ENCODE data around the gene TRIM65.
"Not testable (repeated sequence)": the region's sequence is repeated elsewhere in the genome, so short reads cannot be mapped to it uniquely, and the experiment has no call there.

The TRIM65 gene

DNA sequence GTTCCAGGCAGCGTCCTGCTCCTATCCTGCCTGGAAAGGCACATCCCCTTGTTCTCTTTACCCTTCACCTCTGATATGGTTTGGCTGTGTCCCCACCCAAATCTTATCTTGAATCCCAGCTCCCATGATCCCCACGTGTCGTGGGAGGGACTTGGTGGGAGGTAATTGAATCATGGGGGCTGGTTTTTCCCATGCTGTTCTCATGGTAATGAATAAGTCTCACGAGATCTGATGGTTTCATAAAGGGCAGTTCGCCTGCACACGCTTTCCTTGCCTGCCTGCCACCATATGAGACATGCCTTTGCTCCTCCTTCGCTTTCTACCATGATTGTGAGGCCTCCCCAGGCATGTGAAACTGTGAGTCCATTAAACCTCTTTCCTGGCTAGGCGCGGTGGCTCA is 10.9 kb downstream of the TRIM65 start:
- not testable (repeated sequence) for H3K27ac ChIP-seq (ENCODE audit: low read length, poor library complexity, severe bottlenecking); H2BK5ac ChIP-seq (ENCODE audit: low read depth, low read length, poor library complexity, severe bottlenecking); H3K4me3 ChIP-seq (ENCODE audit: insufficient read depth in 1 of 2, low read depth in 1 of 2, low read length in 2 of 2); H3K23ac ChIP-seq (ENCODE audit: low read length in 2 of 2); H2AK5ac ChIP-seq (ENCODE audit: low read length, severe bottlenecking); H3K4ac ChIP-seq (ENCODE audit: low read depth in 1 of 2, low read length in 2 of 2); H3K18ac ChIP-seq (ENCODE audit: low read depth in 1 of 2, low read length in 2 of 2); H2BK12ac ChIP-seq (ENCODE audit: low read length in 2 of 2); H2BK120ac ChIP-seq (ENCODE audit: low read depth, low read length); DNase-seq; H2BK15ac ChIP-seq (ENCODE audit: low read depth, poor library complexity, severe bottlenecking); H3K27me3 ChIP-seq (ENCODE audit: control insufficient read depth in 1 of 2, insufficient read depth in 1 of 2, low read length in 2 of 2); H3K4me2 ChIP-seq (ENCODE audit: low read length, poor library complexity, severe bottlenecking); H2AFZ ChIP-seq (ENCODE audit: low read depth, low read length); H3K79me1 ChIP-seq (replicated peaks; ENCODE audit: low read length, poor library complexity, severe bottlenecking); H3K9ac ChIP-seq (ENCODE audit: low read length); H3K14ac ChIP-seq (ENCODE audit: low read length in 2 of 2); H4K8ac ChIP-seq (ENCODE audit: low read length); H3K4me1 ChIP-seq (ENCODE audit: control insufficient read depth, insufficient read depth, low read depth, low read length); H4K91ac ChIP-seq (ENCODE audit: low read length); H3K9me3 ChIP-seq (ENCODE audit: control insufficient read depth, low read length)
- 87% methylated on average over 9 of the region's 9 CpGs for WGBS
- H3K36me3 ChIP-seq (ENCODE audit: control insufficient read depth in 1 of 2, insufficient read depth in 2 of 2, low read depth in 1 of 2, low read length in 2 of 2): peaks cover 16 to 17% of the 10 kb centered on the region in 2 experiments

DNA sequence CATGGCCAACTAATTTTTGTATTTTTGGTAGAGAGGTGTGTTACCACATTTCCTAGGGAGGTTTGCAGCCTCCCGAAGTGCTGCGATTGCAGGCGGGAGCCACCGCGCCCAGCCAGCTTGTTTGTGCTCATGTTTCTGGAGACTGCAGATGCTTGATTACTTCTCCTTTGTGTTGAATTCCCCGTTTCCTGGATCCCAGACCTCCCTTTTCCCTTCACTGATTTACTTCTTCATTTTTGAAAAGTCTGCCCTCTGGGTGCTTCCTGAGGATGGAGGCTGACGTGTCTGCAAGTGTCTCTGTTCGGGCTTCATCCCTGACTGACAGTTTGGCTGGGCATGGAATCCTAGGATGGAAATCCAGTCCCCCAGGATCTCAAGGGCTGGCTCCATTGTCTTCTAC is 11.3 kb downstream of the TRIM65 start:
- no peak overlapping the region for H3K27ac ChIP-seq (ENCODE audit: low read length, poor library complexity, severe bottlenecking)
- no peaks in the 10 kb centered on the region for H3K79me1 ChIP-seq (replicated peaks; ENCODE audit: low read length, poor library complexity, severe bottlenecking)
- no peaks in the 10 kb centered on the region for H3K4me1 ChIP-seq (ENCODE audit: control insufficient read depth, insufficient read depth, low read depth, low read length)
- H3K18ac ChIP-seq (ENCODE audit: low read depth in 1 of 2, low read length in 2 of 2): no peak overlapping the region
- no peak overlapping the region for H3K4me3 ChIP-seq (ENCODE audit: insufficient read depth in 1 of 2, low read depth in 1 of 2, low read length in 2 of 2)
- no peak overlapping the region for H2BK12ac ChIP-seq (ENCODE audit: low read length in 2 of 2)
- WGBS: 87% methylated on average over 8 of the region's 8 CpGs
- H3K27me3 ChIP-seq (ENCODE audit: control insufficient read depth in 1 of 2, insufficient read depth in 1 of 2, low read length in 2 of 2): peaks cover 0 to 3% of the 10 kb centered on the region in 2 experiments
- H2BK120ac ChIP-seq (ENCODE audit: low read depth, low read length): no peak overlapping the region
- H3K36me3 ChIP-seq (ENCODE audit: control insufficient read depth in 1 of 2, insufficient read depth in 2 of 2, low read depth in 1 of 2, low read length in 2 of 2): peaks cover 11 to 13% of the 10 kb centered on the region in 2 experiments
- no peak overlapping the region for H2AK5ac ChIP-seq (ENCODE audit: low read length, severe bottlenecking)
- no peak overlapping the region for H4K8ac ChIP-seq (ENCODE audit: low read length)
- no peak overlapping the region for H3K9ac ChIP-seq (ENCODE audit: low read length)
- no peak overlapping the region for H2BK5ac ChIP-seq (ENCODE audit: low read depth, low read length, poor library complexity, severe bottlenecking)
- DNase-seq: no peak
- no peak overlapping the region for H3K14ac ChIP-seq (ENCODE audit: low read length in 2 of 2)
- H3K4ac ChIP-seq (ENCODE audit: low read depth in 1 of 2, low read length in 2 of 2): no peak overlapping the region
- no peak overlapping the region for H3K4me2 ChIP-seq (ENCODE audit: low read length, poor library complexity, severe bottlenecking)
- no peak overlapping the region for H4K91ac ChIP-seq (ENCODE audit: low read length)
- no peak overlapping the region for H2BK15ac ChIP-seq (ENCODE audit: low read depth, poor library complexity, severe bottlenecking)
- H2AFZ ChIP-seq (ENCODE audit: low read depth, low read length): no peak overlapping the region
- no peak overlapping the region for H3K23ac ChIP-seq (ENCODE audit: low read length in 2 of 2)
- H3K9me3 ChIP-seq (ENCODE audit: control insufficient read depth, low read length): no peaks in the 10 kb centered on the region

DNA sequence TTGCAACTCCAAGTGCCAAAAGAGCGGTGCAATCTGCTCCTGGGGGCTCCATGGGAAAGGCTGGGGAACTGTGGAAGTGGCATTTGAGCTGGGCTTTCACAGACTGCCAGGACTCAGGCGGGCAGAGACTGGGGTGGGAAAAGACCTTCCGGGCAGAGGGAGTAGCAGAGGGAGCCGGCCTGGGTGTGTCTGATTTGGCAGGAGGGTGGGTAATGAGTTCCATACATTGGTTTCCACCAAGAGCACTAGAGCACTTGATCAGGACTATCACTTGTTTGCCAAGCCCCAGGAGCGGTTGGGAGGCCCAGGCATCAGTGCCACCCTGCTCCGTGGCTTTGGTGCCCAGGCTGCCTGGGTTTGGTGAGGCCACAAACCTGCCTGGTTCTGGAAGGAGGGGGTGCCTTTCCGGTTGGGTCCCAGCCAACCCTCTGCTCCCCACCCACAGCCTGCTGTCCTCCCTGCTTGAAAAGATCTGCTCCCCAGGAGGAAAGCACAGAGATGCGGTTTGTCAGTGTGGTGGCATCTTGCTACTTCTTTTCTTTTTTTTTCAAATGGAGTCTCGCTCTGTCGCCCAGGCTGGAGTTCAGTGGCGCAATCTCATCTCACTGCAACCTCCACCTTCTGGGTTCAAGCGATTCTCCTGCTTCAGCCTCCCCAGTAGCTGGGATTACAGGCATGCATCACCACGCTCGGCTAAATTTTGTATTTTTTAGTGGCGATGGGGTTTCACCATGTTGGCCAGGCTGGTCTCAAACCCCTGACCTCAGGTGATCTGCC is 14.9 kb downstream of the TRIM65 start:
- Histone ChIP-seq H2BK5ac (ENCODE audit: low read depth, low read length, poor library complexity, severe bottlenecking) (no peak overlapping the region), H2BK12ac (ENCODE audit: low read length in 2 of 2) (no peak overlapping the region), H3K4ac (ENCODE audit: low read depth in 1 of 2, low read length in 2 of 2) (no peak overlapping the region), H3K9me3 (ENCODE audit: control insufficient read depth, low read length) (no peaks in the 10 kb centered on the region), H3K18ac (ENCODE audit: low read depth in 1 of 2, low read length in 2 of 2) (peak overlapping the region in 1 of 2 experiments; percentile 15), H3K9ac (ENCODE audit: low read length) (no peak overlapping the region), H3K36me3 (ENCODE audit: control insufficient read depth in 1 of 2, insufficient read depth in 2 of 2, low read depth in 1 of 2, low read length in 2 of 2) (no peaks in the 10 kb centered on the region), H3K4me3 (ENCODE audit: insufficient read depth in 1 of 2, low read depth in 1 of 2, low read length in 2 of 2) (no peak overlapping the region), H2AK5ac (ENCODE audit: low read length, severe bottlenecking) (no peak overlapping the region), H2BK15ac (ENCODE audit: low read depth, poor library complexity, severe bottlenecking) (peak overlapping the region; percentile 46), H2AFZ (ENCODE audit: low read depth, low read length) (no peak overlapping the region), H3K79me1 (replicated peaks; ENCODE audit: low read length, poor library complexity, severe bottlenecking) (no peaks in the 10 kb centered on the region), H4K8ac (ENCODE audit: low read length) (no peak overlapping the region), H3K27me3 (ENCODE audit: control insufficient read depth in 1 of 2, insufficient read depth in 1 of 2, low read length in 2 of 2) (peaks cover 0 to 3% of the 10 kb centered on the region in 2 experiments), H3K4me1 (ENCODE audit: control insufficient read depth, insufficient read depth, low read depth, low read length) (peaks cover 20% of the 10 kb centered on the region), H3K23ac (ENCODE audit: low read length in 2 of 2) (no peak overlapping the region), H3K27ac (ENCODE audit: low read length, poor library complexity, severe bottlenecking) (no peak overlapping the region), H3K4me2 (ENCODE audit: low read length, poor library complexity, severe bottlenecking) (no peak overlapping the region), H3K14ac (ENCODE audit: low read length in 2 of 2) (no peak overlapping the region), H2BK120ac (ENCODE audit: low read depth, low read length) (no peak overlapping the region), H4K91ac (ENCODE audit: low read length) (no peak overlapping the region)
- DNase-seq: no peak
- WGBS: 93% methylated on average over 15 of the region's 15 CpGs

DNA sequence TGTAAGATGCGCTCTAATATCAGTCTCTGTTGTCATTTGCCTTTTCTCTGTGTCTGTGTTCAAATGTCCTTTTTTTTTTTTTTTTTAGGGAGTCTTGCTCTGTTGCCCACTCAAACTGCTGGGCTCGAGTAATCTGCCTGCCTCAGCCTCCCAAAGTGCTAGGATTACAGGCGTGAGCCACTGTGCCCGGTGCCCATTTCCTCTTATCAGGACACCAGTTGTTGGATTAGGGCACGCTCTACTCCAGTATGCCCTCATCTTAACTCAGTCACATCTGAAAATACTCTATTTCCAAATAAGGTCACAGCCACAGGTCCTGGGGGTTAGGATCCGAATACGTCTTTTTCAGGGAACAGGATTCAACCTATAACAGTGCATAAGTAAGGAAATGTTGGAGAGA is 16.5 kb downstream of the TRIM65 start:
- Histone ChIP-seq H3K27ac (ENCODE audit: low read length, poor library complexity, severe bottlenecking) (no peak overlapping the region), H3K4me2 (ENCODE audit: low read length, poor library complexity, severe bottlenecking) (no peak overlapping the region), H2BK120ac (ENCODE audit: low read depth, low read length) (no peak overlapping the region), H2BK12ac (ENCODE audit: low read length in 2 of 2) (no peak overlapping the region), H2BK5ac (ENCODE audit: low read depth, low read length, poor library complexity, severe bottlenecking) (no peak overlapping the region), H3K4me3 (ENCODE audit: insufficient read depth in 1 of 2, low read depth in 1 of 2, low read length in 2 of 2) (no peak overlapping the region), H3K79me1 (replicated peaks; ENCODE audit: low read length, poor library complexity, severe bottlenecking) (peaks cover 2% of the 10 kb centered on the region), H3K9me3 (ENCODE audit: control insufficient read depth, low read length) (no peaks in the 10 kb centered on the region), H3K9ac (ENCODE audit: low read length) (no peak overlapping the region), H2AFZ (ENCODE audit: low read depth, low read length) (no peak overlapping the region), H2BK15ac (ENCODE audit: low read depth, poor library complexity, severe bottlenecking) (no peak overlapping the region), H3K4me1 (ENCODE audit: control insufficient read depth, insufficient read depth, low read depth, low read length) (peaks cover 36% of the 10 kb centered on the region), H3K23ac (ENCODE audit: low read length in 2 of 2) (no peak overlapping the region), H3K14ac (ENCODE audit: low read length in 2 of 2) (no peak overlapping the region), H4K91ac (ENCODE audit: low read length) (no peak overlapping the region), H2AK5ac (ENCODE audit: low read length, severe bottlenecking) (no peak overlapping the region), H3K18ac (ENCODE audit: low read depth in 1 of 2, low read length in 2 of 2) (no peak overlapping the region), H4K8ac (ENCODE audit: low read length) (no peak overlapping the region), H3K27me3 (ENCODE audit: control insufficient read depth in 1 of 2, insufficient read depth in 1 of 2, low read length in 2 of 2) (peaks cover 0 to 3% of the 10 kb centered on the region in 2 experiments), H3K4ac (ENCODE audit: low read depth in 1 of 2, low read length in 2 of 2) (no peak overlapping the region), H3K36me3 (ENCODE audit: control insufficient read depth in 1 of 2, insufficient read depth in 2 of 2, low read depth in 1 of 2, low read length in 2 of 2) (peaks cover 7 to 10% of the 10 kb centered on the region in 2 experiments)
- DNase-seq: no peak
- 94% methylated on average over 7 of the region's 7 CpGs for WGBS
